Fibroblast of lung (primary cell): Measurements from ENCODE around the gene MRPL21. TPM values are rescaled to one million over a fixed set of nuclear protein-coding genes. Genes with fewer than 3 reads are reported as not detected.
"Not testable (repeated sequence)": the region's sequence is repeated elsewhere in the genome, so short reads cannot be mapped to it uniquely, and the experiment has no call there.

Experiments
- DNase-seq, 2 donors: peaks; one replicate each; pipeline versions ENCODE4 v3.0.0 to v3.0.0-alpha.2; 2010; ENCODE audit warnings: low read depth in 2 of 2
- H2AFZ ChIP-seq: 2 replicates; pipeline ENCODE4 v1.5.1; 2012; ENCODE audit warnings: low read length, control low read depth, inconsistent platforms
- H3K27ac ChIP-seq: 2 replicates; pipeline ENCODE4 v1.5.1; 2011; ENCODE audit warnings: low read length, control low read depth; ENCODE audit not compliant: insufficient read depth
- H3K27me3 ChIP-seq: 2 replicates; pipeline ENCODE4 v1.5.1; 2011; ENCODE audit warnings: mild to moderate bottlenecking, low read length; ENCODE audit not compliant: control insufficient read depth, insufficient read depth
- H3K36me3 ChIP-seq: 2 replicates; pipeline ENCODE4 v1.5.1; 2011; ENCODE audit warnings: low read length; ENCODE audit not compliant: control insufficient read depth, insufficient read depth
- H3K4me1 ChIP-seq: 2 replicates; pipeline ENCODE4 v1.5.1; 2011; ENCODE audit warnings: low read length; ENCODE audit not compliant: control insufficient read depth, insufficient read depth; ENCODE audit errors: extremely low read depth
- H3K4me2 ChIP-seq: 2 replicates; pipeline ENCODE4 v1.5.1; 2011; ENCODE audit warnings: low read length, control low read depth; ENCODE audit not compliant: insufficient read depth; ENCODE audit errors: extremely low read depth
- H3K4me3 ChIP-seq, 4 experiments: fragments of 200-600 bp in 1 of 4; sonication (generic) in 1 of 4; replicated peaks in 1 of 4; 2 replicates each; pipeline ENCODE4 v1.5.1; 2011 to 2016; ENCODE audit warnings: low read length in 4 of 4, low read depth in 3 of 4, mild to moderate bottlenecking in 3 of 4, control low read depth in 2 of 4, inconsistent platforms in 1 of 4, mixed read lengths in 1 of 4; ENCODE audit not compliant: insufficient read depth in 1 of 4; ENCODE audit errors: control extremely low read depth in 1 of 4
- H3K79me2 ChIP-seq: 2 replicates; pipeline ENCODE4 v1.5.1; 2012; ENCODE audit warnings: mild to moderate bottlenecking, low read length, inconsistent platforms; ENCODE audit not compliant: control insufficient read depth, insufficient read depth
- H3K9ac ChIP-seq: 2 replicates; pipeline ENCODE4 v1.5.1; 2011; ENCODE audit warnings: mild to moderate bottlenecking, low read length, control low read depth; ENCODE audit not compliant: insufficient read depth
- H3K9me3 ChIP-seq: 2 replicates; pipeline ENCODE4 v1.5.1; 2012; ENCODE audit warnings: low read depth, low read length; ENCODE audit not compliant: control insufficient read depth, insufficient read depth
- H4K20me1 ChIP-seq: 2 replicates; pipeline ENCODE4 v1.5.1; 2011; ENCODE audit warnings: low read length; ENCODE audit not compliant: control insufficient read depth, insufficient read depth; ENCODE audit errors: extremely low read depth
- EZH2 ChIP-seq: IDR thresholded peaks from 2 replicates; pipeline ENCODE4 v1.5.1; 2012; ENCODE audit warnings: low read length, control low read depth, mild to moderate bottlenecking; ENCODE audit errors: missing control alignments
- polyA plus RNA-seq, 2 donors: library from polyadenylated mRNA; depleted of rRNA in 1 of 2; stranded (reverse) in 1 of 2; unstranded in 1 of 2; fragments of >200 nt; gene quantifications; 2 replicates each; pipeline ENCODE4 v1.2.1, GENCODE V29; 2011 to 2012; ENCODE audit warnings: missing spikeins in 1 of 2
- total RNA-seq: library from RNA; depleted of rRNA; stranded (reverse); fragments of >200 nt; gene quantifications from 2 replicates; pipeline ENCODE4 v1.2.1, GENCODE V29; 2014
- TF ChIP-seq, protein P1 (sequence below), 2 donors: IDR thresholded peaks in 1 of 2; conservative IDR thresholded peaks in 1 of 2; 1 replicate in 1 of 2; 2 replicates in 1 of 2; pipeline ENCODE4 v1.5.1; 2011 to 2012; ENCODE audit warnings: low read length in 2 of 2, control low read depth in 1 of 2, inconsistent platforms in 1 of 2, low read depth in 1 of 2, mild to moderate bottlenecking in 1 of 2

The MRPL21 gene
- total and polyA plus RNA-seq, 2 donors (not counting 1 experiment from before 2014, with no cell fraction given) = 31.6 to 59.9 TPM

DNA sequence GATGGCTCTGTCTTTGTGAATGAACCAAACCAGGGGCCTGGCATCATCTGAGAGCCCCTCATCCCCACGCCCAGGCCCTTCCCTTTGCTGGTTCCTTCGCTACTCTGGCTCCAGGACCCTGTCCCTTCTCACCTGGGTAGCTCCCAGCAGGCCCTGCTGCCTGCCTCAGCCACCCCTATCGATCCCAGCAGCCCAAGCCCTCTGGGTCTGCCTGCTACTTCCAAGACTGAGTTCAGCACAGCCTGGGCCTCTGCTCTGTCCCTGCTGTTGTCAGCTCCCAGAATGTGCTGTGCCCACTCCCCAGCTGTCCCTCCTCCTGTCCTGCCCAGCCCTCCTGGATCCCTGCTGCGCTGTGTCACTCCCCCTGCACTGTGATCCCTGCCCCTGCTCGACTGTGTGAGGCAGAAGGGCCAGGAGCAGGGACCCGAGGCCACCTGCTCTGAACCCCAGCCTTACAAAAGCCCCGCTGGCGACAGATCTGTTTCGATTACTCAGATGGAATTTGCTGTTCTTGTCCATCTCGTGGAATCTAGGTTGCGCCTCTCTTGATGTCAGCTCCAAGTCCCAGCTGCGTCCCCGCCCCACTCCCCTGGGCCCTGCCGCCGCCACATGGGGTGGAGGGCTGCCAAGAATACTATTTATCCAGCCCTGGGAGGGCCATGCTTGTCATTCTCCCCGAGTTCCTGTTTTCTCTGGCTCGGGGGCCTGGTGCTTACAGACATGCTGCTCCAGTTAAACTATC, 13.0 kb downstream of the MRPL21 start:
- Histone ChIP-seq H3K27me3 (no peaks in the 10 kb centered on the region), H2AFZ (no peak overlapping the region), H3K36me3 (peaks cover 13% of the 10 kb centered on the region), H3K4me3 (no peak overlapping the region), H3K27ac (peak overlapping the region; percentile 78), H4K20me1 (no peaks in the 10 kb centered on the region), H3K79me2 (no peaks in the 10 kb centered on the region), H3K4me2 (peak overlapping the region; percentile 13), H3K9ac (peak overlapping the region; percentile 37), H3K4me1 (peaks cover 18% of the 10 kb centered on the region), H3K9me3 (no peaks in the 10 kb centered on the region)
- TF ChIP-seq, protein P1, sequence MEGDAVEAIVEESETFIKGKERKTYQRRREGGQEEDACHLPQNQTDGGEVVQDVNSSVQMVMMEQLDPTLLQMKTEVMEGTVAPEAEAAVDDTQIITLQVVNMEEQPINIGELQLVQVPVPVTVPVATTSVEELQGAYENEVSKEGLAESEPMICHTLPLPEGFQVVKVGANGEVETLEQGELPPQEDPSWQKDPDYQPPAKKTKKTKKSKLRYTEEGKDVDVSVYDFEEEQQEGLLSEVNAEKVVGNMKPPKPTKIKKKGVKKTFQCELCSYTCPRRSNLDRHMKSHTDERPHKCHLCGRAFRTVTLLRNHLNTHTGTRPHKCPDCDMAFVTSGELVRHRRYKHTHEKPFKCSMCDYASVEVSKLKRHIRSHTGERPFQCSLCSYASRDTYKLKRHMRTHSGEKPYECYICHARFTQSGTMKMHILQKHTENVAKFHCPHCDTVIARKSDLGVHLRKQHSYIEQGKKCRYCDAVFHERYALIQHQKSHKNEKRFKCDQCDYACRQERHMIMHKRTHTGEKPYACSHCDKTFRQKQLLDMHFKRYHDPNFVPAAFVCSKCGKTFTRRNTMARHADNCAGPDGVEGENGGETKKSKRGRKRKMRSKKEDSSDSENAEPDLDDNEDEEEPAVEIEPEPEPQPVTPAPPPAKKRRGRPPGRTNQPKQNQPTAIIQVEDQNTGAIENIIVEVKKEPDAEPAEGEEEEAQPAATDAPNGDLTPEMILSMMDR (conservative IDR thresholded peaks at IDR 0.05 in 1 of 2, IDR thresholded peaks at IDR 0.05 in 1 of 2; ENCODE audit: low read depth in 1 of 2, low read length in 2 of 2) = no peak
- no peak for TF ChIP-seq EZH2
- peak; percentile 73 to 87 for DNase-seq

DNA sequence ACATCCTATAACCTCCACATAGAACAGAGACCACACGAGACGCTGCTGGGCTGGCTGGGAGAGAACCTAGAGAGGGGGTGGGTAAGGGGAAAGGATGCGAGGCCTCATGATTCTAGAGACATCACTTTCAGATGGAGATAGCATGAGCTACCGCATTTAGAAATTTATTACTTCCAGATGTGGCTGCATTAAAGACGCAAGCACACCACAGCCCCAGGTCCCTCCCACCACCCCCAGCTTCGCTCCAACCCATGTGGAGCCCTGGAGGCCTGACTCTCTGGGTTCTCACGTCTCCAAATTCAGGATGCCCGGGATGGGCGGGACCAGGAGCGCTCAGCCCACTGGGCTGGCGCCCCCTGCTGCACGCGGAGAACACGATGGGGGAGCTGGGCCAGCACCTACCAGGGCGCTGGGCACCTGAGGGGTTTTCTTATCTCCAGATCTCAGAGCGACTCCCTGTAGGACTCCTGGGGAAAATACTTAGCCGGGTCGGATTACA, 13.6 kb downstream of the MRPL21 start:
- Histone ChIP-seq H3K36me3 (peaks cover 13% of the 10 kb centered on the region), H3K4me1 (peaks cover 18% of the 10 kb centered on the region), H2AFZ (no peak overlapping the region), H3K4me2 (peak overlapping the region; percentile 13), H3K9me3 (no peaks in the 10 kb centered on the region), H3K27me3 (no peaks in the 10 kb centered on the region), H3K9ac (no peak overlapping the region), H3K4me3 (no peak overlapping the region), H4K20me1 (no peaks in the 10 kb centered on the region), H3K79me2 (no peaks in the 10 kb centered on the region), H3K27ac (peak overlapping the region; percentile 78)
- peak; percentile 57 to 75 for DNase-seq
- TF ChIP-seq EZH2 = no peak
- TF ChIP-seq, protein P1 (conservative IDR thresholded peaks at IDR 0.05 in 1 of 2, IDR thresholded peaks at IDR 0.05 in 1 of 2; ENCODE audit: low read depth in 1 of 2, low read length in 2 of 2) = peak; percentile 44 to 59

DNA sequence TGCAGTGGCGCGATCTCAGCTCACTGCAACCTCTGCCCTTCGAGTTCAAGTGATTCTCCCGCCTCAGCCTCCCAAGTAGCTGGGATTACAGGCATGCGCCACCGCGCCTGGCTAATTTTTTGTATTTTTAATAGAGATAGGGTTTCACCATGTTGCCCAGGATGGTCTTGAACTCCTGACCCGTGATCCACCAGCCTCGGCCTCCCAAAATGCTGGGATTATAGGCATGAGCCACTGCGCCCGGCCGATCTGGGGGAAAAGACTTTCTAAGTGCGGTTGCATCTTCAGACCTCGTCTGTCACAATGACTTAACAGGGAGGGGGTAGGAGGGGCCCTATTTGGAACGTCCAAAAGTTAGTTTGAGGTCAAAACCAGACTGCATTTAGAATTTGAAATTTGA, 18.8 kb downstream of the MRPL21 start:
- not testable (repeated sequence) for H3K27me3 ChIP-seq, H3K79me2 ChIP-seq, H3K9me3 ChIP-seq, H3K9ac ChIP-seq, H3K27ac ChIP-seq, H2AFZ ChIP-seq, H4K20me1 ChIP-seq, H3K4me3 ChIP-seq, DNase-seq, H3K4me1 ChIP-seq, H3K36me3 ChIP-seq, H3K4me2 ChIP-seq
